Natural killer cell (primary cell): ENCODE measurements around the gene AFAP1. TPM values are rescaled to one million over a fixed set of nuclear protein-coding genes. Genes with fewer than 3 reads are reported as not detected.

ENCODE experiments used
- ATAC-seq, 3 donors: fragments of 150-1000 bp in 2 of 3; fragments of 200-7000 bp in 1 of 3; cut with Tn5 transposase; 1 replicate in 1 of 3; 2 replicates in 2 of 3; pipeline ENCODE4 v1.10.0; 2021; ENCODE audit warnings: mild to moderate bottlenecking in 2 of 3, moderate library complexity in 2 of 3
- DNase-seq, 2 donors: peaks; one replicate each; pipeline versions ENCODE4 v3.0.0 to v3.0.0-alpha.2; 2013 to 2021; ENCODE audit warnings: mixed read lengths in 1 of 2
- H3K27ac ChIP-seq: one replicate; pipeline ENCODE4 v1.5.1; 2013; ENCODE audit warnings: mild to moderate bottlenecking, low read length
- H3K27me3 ChIP-seq: one replicate; pipeline ENCODE4 v1.6.1; 2013; ENCODE audit warnings: low read length; ENCODE audit not compliant: control insufficient read depth, insufficient read depth
- H3K36me3 ChIP-seq: one replicate; pipeline ENCODE4 v1.6.1; 2013; ENCODE audit warnings: low read length; ENCODE audit not compliant: control insufficient read depth, insufficient read depth
- H3K4me1 ChIP-seq: one replicate; pipeline ENCODE4 v1.6.1; 2013; ENCODE audit warnings: low read length; ENCODE audit not compliant: control insufficient read depth, insufficient read depth
- H3K4me3 ChIP-seq: one replicate; pipeline ENCODE4 v1.5.1; 2013; ENCODE audit warnings: low read length
- H3K9me3 ChIP-seq: one replicate; pipeline ENCODE4 v1.6.1; 2013; ENCODE audit warnings: low read length; ENCODE audit not compliant: control insufficient read depth, insufficient read depth
- H3K27ac Mint-ChIP-seq, 2 donors: one replicate each; pipeline ENCODE4 v1.8.0; 2022; ENCODE audit warnings: mild to moderate bottlenecking in 2 of 2, mixed read lengths in 2 of 2, moderate library complexity in 1 of 2
- H3K27me3 Mint-ChIP-seq, 2 donors: one replicate each; pipeline ENCODE4 v1.8.0; 2022; ENCODE audit warnings: low read depth in 2 of 2, mixed read lengths in 2 of 2
- H3K36me3 Mint-ChIP-seq: one replicate; pipeline ENCODE4 v1.8.0; 2022; ENCODE audit warnings: mixed read lengths
- H3K4me1 Mint-ChIP-seq, 2 donors: one replicate each; pipeline ENCODE4 v1.8.0; 2022; ENCODE audit warnings: mixed read lengths in 2 of 2
- H3K4me3 Mint-ChIP-seq: one replicate; pipeline ENCODE4 v1.8.0; 2022; ENCODE audit warnings: mild to moderate bottlenecking, moderate library complexity, mixed read lengths
- H3K9me3 Mint-ChIP-seq, 2 donors: one replicate each; pipeline ENCODE4 v1.8.0; 2022; ENCODE audit warnings: mixed read lengths in 2 of 2
- WGBS: methylation state at CpG from one replicate; pipeline ENCODE4 v1.1.7; 2013; ENCODE audit warnings: missing lambda C conversion rate; ENCODE audit not compliant: insufficient coverage; 5-methylcytosine and 5-hydroxymethylcytosine counted together
- intact Hi-C: fragments of 100-400 bp; cut with micrococcal nuclease; formaldehyde crosslinking; loops from one replicate; pipeline ENCODE4 v1.14.2; 2022
- total RNA-seq, 4 donors: library from RNA; stranded (reverse); fragments of 120-200 nt in 1 of 4; gene quantifications; one replicate each; pipeline versions ENCODE4 v1.2.3 to v1.2.4, GENCODE V29; 2013 to 2022
- TF ChIP-seq, protein P1 (sequence below): fragments of 200-600 bp; IDR thresholded peaks from one replicate; pipeline ENCODE4 v1.8.0; 2022; ENCODE audit warnings: antibody characterized with exemption

AFAP1 gene
- total RNA-seq, 3 donors from 2014 or later (not counting 1 experiment from before 2014, with no cell fraction given): 4.9 to 12.5 (median 9.5) TPM

DNA sequence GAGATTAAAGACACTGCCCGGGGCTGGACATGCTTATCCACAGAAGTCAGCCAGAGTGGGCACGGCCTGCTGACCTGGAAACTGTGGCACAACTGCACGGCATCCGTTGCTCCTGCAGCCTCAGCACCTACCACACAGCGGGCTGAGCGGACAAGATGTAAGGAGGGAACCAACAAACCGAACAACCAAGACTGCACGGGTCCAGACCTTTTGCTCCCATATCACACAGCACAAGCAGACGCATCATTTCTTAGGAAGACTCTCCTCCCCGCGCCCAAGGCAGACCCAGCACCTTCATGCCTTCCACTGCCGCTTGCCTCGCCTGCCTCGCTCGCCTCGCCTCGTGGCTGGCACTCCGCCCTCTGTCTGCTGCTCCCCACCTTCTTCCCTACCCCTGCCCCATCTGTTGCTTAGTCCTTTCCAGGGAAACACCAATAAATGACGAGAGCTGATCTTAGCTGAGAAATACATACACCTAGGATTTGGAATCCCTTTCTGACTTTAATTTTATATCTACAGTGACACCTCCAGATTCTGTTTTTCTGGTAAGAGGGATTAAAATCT, 79.0 kb downstream of the AFAP1 start:
- TF ChIP-seq, protein P1, sequence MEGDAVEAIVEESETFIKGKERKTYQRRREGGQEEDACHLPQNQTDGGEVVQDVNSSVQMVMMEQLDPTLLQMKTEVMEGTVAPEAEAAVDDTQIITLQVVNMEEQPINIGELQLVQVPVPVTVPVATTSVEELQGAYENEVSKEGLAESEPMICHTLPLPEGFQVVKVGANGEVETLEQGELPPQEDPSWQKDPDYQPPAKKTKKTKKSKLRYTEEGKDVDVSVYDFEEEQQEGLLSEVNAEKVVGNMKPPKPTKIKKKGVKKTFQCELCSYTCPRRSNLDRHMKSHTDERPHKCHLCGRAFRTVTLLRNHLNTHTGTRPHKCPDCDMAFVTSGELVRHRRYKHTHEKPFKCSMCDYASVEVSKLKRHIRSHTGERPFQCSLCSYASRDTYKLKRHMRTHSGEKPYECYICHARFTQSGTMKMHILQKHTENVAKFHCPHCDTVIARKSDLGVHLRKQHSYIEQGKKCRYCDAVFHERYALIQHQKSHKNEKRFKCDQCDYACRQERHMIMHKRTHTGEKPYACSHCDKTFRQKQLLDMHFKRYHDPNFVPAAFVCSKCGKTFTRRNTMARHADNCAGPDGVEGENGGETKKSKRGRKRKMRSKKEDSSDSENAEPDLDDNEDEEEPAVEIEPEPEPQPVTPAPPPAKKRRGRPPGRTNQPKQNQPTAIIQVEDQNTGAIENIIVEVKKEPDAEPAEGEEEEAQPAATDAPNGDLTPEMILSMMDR: no peak
- intact Hi-C loops: no loop called here
- Histone ChIP-seq H3K27ac (no peak overlapping the region), H3K4me1 (peaks cover 2% of the 10 kb centered on the region), H3K4me3 (no peak overlapping the region), H3K9me3 (no peaks in the 10 kb centered on the region), H3K27me3 (no peaks in the 10 kb centered on the region), H3K36me3 (no peaks in the 10 kb centered on the region)
- peaks cover 10% of the 10 kb centered on the region for H3K36me3 Mint-ChIP-seq
- peaks cover 2 to 6% of the 10 kb centered on the region in 2 donors for H3K9me3 Mint-ChIP-seq
- WGBS: 88% methylated on average over 19 of the region's 19 CpGs
- no peak overlapping the region for H3K4me3 Mint-ChIP-seq
- peaks cover 8 to 9% of the 10 kb centered on the region in 2 donors for H3K4me1 Mint-ChIP-seq
- no peak for DNase-seq
- no peak overlapping the region for H3K27ac Mint-ChIP-seq
- ATAC-seq: no peak
- H3K27me3 Mint-ChIP-seq: no peaks in the 10 kb centered on the region

DNA sequence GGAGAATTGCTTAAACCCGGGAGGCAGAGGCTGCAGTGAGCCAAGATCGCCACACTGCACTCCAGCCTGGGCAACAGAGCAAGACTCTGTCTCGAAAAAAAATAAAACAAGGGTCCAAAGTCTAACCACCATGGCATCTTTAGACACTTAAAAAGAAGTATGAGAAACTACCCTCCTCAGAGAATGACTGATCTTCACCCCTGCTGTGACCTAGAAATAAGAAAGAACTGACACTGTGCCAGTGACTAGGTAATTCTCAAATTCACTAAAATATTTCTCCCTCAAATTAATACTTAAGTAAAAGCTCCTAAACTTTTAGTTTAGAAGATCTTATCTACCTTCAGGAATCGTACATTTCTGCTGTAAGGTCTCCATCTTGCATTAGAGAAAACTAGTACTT, 80.3 kb downstream of the AFAP1 start:
- WGBS: 81% methylated on average over 4 of the region's 4 CpGs
- Mint-ChIP-seq H3K9me3 (peaks cover 2 to 6% of the 10 kb centered on the region in 2 donors), H3K36me3 (peaks cover 7% of the 10 kb centered on the region), H3K4me1 (peaks cover 13 to 18% of the 10 kb centered on the region in 2 donors), H3K4me3 (no peak overlapping the region), H3K27ac (no peak overlapping the region), H3K27me3 (no peaks in the 10 kb centered on the region)
- TF ChIP-seq, protein P1: no peak
- DNase-seq: no peak
- H3K36me3 ChIP-seq: no peaks in the 10 kb centered on the region
- no peak overlapping the region for H3K4me3 ChIP-seq
- no peak overlapping the region for H3K27ac ChIP-seq
- H3K4me1 ChIP-seq: peaks cover 16% of the 10 kb centered on the region
- intact Hi-C loops: no loop called here
- H3K27me3 ChIP-seq: no peaks in the 10 kb centered on the region
- no peaks in the 10 kb centered on the region for H3K9me3 ChIP-seq
- ATAC-seq: no peak

DNA sequence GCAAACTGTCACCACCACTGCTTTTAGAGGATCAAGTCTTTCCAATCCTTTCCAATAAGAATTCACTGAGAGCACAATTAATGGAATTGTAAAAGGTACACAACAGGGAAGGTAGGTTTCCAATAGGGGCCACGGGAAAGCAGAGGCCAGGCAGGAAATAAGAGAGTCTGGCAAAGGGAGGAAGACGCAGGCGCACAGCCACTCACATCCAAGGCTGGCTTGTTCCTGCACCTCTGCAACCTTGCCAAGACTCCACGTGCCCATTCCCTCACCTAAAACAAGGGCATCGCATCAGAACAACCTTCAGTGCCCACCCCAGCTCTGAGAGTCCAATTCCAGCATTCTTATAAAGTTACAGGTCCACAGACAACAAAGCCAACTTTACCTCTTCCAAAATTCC, 81.2 kb downstream of the AFAP1 start:
- Mint-ChIP-seq H3K27ac (no peak overlapping the region), H3K36me3 (no peaks in the 10 kb centered on the region), H3K4me1 (peaks cover 9 to 13% of the 10 kb centered on the region in 2 donors), H3K9me3 (no peaks in the 10 kb centered on the region), H3K27me3 (no peaks in the 10 kb centered on the region), H3K4me3 (no peak overlapping the region)
- WGBS: 68% methylated on average over 5 of the region's 5 CpGs
- Histone ChIP-seq H3K9me3 (no peaks in the 10 kb centered on the region), H3K4me3 (no peak overlapping the region), H3K27ac (no peak overlapping the region), H3K36me3 (no peaks in the 10 kb centered on the region), H3K27me3 (no peaks in the 10 kb centered on the region), H3K4me1 (peaks cover 19% of the 10 kb centered on the region)
- ATAC-seq (no peak), DNase-seq (no peak)
- intact Hi-C loops: no loop called here
- TF ChIP-seq, protein P1: no peak

DNA sequence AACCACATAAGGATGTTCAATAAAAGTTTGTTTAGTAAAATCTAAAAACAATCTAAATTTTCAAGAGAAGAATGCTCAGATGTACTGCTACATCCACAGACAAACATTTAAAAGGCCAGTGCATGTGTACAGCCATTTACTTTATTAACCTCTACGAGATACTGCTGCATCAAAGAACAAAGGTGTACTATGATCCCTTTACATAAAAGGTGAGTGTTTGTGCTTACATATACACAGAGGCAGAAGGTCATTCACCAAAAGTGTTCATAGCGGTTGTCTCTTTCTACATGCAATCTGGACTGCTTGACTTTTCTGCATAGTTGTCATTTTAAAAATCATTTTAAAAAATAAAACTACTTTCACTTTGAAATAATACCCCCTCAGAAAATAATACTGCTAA, 81.7 kb downstream of the AFAP1 start:
- H3K4me3 Mint-ChIP-seq: no peak overlapping the region
- WGBS: 50% methylated on average over 2 of the region's 2 CpGs
- DNase-seq: no peak
- H3K36me3 Mint-ChIP-seq: no peaks in the 10 kb centered on the region
- no peak for ATAC-seq
- intact Hi-C loops: no loop called here
- no peak overlapping the region for H3K27ac Mint-ChIP-seq
- Histone ChIP-seq H3K9me3 (no peaks in the 10 kb centered on the region), H3K4me1 (peaks cover 19% of the 10 kb centered on the region), H3K27ac (no peak overlapping the region), H3K4me3 (no peak overlapping the region), H3K27me3 (no peaks in the 10 kb centered on the region), H3K36me3 (no peaks in the 10 kb centered on the region)
- no peaks in the 10 kb centered on the region for H3K27me3 Mint-ChIP-seq
- TF ChIP-seq, protein P1: no peak
- peaks cover 9 to 13% of the 10 kb centered on the region in 2 donors for H3K4me1 Mint-ChIP-seq
- H3K9me3 Mint-ChIP-seq: no peaks in the 10 kb centered on the region
